HUDEP-2 (cell line): Measurements from ENCODE around the gene STIMATE.
A peak's percentile ranks its signal among the peaks of the same experiment; 100 is the strongest.

ENCODE experiments used
- DNase-seq, 76 experiments: peaks; one replicate each; lab custom pipeline; 2025; ENCODE audit not compliant: unreplicated experiment in 76 of 76; lab: John Stamatoyannopoulos, UW

Gene STIMATE

DNA sequence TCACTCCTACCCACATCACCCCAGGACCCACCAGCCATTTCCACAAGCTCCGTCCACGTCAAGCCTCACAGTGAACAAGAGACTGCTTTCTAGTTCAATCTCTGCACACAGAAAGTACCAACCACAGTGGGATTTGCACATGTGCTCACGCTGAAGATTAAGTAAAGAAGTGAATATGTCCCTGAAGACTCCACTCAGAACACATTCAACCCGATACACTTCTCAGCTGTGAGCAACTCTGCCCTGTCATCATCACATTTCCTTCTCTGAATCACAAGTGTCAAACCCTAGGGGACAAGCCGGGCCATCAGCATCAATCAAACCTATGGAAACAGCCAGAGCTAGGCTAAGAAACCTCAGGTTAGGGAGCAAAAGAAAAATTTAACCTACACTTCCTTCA, 1.9 kb downstream of the STIMATE start:
- DNase-seq, result no peak

DNA sequence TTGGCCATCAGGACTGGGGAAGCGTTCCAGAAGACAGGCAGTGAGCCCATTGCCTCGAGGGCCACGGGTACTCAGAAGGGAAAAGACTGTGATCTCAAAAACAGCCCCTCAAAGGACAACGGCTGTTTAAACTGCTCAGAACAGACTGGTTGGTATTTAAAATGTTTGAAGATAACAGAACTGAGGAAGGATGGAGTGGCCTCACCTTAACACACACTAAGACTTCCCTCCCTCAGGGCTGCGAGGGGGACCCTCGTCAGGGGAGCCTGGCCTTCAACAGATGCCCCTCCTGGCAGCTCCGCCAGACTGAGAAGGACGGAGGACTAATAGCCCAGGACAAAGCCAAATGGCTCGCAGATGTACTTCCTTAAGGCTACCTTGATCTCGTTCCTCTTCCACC, 2.6 kb downstream of the STIMATE start:
- DNase-seq, result no peak

DNA sequence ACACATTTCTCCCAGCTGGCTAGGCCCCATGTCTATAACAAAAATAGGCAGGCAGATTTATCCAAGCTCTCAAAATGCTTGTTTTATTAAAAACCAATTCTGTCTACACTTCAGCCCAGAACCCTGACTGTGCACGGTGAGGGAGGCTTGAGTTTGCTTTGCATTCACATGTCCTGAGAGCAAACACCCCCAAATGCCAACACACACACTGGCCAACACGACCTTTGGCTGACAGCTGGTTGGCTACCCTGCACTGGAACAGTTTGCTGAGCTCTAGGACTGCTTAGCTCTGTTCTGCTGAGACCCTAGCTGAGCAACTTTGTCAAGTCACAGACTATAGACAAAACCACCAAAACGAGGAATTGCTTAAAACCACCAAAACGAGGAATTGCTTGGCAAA, 3.6 kb downstream of the STIMATE start:
- no peak for DNase-seq

DNA sequence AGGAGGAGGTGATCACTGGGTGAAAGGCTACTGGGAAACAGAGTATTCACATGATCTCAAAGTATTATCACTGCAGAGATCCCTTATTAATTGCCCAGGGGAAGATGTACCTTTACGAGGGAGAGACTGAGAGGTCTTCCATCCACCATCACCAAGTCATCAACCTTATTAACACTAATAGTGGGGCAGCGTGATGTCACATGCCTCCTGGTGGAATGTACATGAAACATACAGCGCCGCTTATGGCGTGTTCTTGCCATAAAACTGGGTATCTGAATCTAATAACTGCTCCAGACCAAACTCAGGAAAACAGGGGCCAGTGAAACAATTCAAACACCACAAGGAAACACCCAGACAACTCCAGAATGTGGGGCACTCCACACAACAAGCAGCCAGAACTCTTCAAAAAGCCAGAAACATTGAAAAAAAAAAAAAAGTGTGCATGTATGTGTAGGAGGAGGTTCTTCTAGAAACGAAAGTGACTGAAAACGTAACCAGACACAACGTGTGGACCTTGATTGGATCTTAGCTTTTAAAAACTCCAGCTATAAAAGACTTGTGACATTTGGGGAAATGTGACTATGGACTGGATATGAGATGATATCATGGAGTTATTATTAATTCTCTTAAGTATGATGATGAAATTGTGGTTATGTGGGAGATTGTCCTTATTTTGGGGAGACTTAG, 4.6 kb downstream of the STIMATE start:
- DNase-seq, result no peak

DNA sequence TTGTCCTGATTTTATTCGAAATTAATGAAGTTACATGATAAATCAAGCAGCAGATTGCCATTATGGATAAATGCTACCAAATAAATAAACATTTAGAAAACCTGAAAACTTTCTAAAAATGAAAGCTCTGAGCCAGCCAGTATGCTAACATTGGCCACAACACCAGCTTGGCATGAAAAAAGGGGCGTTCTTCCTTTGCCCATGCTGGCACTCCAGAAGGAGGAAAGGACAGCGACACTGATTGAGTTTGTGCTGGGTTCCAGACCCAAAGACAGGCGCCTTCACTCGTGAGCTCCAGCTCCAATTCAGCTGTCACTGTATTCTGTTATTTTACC, 5.1 kb downstream of the STIMATE start:
- DNase-seq, result no peak

DNA sequence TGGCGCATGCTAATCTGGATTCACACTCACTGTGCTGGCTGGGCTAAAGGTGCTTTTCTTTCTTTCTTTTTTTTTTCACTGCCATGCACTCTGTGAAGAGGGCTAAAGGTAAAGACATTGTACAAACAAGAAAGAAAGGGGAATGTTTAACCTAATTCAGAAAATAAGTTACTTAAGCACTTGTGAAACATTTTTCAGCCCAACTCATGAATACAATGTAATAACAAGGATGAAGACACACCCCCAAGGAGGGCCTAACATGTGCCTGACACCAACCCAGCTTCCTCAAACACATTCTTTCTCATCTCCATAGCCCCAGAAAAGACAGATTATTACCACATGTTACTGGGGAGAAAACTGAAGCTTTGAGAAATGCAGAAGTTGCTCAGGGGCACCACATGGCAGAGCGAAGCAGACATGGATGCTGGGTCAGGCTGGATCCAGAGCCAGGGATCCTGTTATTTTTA, 5.7 kb downstream of the STIMATE start:
- DNase-seq, result no peak

DNA sequence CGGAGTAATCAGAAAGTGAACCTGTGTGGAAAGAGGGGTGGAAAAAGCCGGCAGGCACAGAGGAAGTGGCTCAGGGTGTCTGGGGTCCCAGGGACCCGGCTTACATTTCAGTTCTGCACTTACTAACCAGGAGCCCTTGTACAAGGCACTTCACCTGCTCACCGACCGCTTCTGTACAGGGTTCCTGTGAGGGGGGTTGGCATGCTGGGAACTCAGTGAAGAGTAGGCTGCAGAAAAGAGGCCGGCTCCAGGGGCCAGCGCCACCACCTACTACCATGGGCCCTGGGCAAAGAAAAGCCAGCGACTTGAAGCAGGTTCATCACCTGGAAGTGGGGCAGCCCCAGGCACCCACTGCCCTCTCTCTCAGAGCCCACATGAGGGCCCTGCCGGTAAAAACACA, 6.2 kb downstream of the STIMATE start:
- DNase-seq, result no peak

DNA sequence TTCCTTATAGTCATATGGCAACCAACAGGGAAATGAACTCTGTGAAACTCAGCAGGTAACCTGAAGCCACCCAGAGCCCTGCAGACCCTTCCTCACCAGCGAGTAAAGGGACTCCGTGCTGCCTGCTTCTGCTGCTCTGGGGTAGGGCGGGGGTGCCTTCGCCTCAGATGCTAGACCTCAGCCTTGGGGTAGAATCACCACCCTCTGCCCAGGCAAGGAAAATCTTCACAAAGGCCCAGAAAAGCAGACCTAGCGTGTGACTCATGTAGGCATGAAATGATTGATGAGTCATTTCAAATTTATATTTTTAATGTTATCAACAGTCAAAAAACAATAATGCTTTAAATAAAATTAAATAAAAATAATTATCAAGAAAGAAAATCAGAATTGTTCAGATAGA, 6.6 kb downstream of the STIMATE start:
- no peak for DNase-seq

DNA sequence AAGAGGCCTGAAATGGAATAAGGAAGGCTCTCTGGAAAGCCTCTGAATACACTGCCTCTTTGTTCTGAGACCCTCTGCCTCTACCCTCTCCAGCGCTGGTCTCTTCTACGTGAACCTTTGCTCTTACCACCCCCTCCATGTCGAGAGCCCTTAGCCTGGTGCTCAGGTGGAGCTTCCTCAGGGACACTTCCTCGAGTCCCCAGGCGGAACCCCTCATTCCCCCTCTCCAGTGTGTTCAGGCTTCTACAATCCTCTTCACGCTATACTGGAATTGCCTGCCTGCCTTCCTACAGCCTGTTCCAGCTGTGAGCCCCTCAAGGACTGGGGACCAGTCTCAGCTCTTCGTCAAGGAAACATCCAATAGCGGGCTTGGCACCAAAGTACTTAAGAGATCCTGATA, 7.4 kb downstream of the STIMATE start:
- no peak for DNase-seq

DNA sequence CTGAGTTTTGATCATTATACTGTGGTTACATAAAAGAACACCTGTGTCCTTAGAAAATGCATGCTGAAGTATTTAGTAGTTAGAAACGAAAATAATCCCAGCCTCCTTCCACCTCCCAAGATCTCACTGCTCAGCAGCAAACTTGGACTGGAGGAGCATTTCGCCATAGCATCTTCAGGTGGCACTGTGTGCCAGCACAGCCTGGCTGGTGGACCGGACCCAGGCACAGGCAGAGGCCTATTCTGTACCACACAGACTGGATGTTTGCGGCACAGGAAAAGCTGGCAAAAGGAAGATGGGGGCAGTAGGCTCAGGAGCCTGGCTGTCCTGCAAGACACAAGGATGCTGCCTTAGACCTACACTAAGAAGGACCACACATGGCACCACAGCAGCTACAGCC, 10.2 kb downstream of the STIMATE start:
- no peak for DNase-seq

DNA sequence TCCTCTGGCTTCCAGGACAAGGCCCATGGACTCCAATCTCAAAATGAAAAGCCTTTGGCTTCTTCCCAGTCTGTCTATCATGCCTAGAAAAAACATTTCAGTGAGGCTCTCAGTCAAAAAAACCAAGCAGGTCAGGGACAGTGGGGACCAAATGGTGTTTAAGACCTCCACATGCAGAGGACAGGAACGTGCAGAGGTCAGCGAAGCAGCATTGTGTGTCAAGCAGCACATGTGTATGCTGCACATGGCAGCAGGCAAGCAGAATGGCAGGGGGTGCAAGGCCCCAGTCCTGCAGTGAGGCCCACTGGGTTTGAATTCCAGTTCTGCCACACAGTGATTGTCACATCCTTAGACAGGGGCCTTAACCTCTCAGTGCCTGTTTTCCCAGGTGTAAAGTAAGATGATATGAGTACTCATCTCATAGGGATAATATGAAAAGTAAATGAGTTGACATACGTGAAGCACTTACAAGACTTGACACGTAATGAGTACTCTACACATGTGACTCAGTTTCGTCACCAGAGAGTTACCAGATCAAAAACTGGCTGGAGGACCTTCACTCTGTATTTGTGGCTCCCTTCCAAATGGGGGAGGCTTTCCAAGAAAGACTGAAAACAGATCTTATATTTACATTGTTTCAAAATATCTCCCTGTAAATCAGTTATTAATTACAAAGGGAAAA, 11.2 kb downstream of the STIMATE start:
- DNase-seq, result no peak

DNA sequence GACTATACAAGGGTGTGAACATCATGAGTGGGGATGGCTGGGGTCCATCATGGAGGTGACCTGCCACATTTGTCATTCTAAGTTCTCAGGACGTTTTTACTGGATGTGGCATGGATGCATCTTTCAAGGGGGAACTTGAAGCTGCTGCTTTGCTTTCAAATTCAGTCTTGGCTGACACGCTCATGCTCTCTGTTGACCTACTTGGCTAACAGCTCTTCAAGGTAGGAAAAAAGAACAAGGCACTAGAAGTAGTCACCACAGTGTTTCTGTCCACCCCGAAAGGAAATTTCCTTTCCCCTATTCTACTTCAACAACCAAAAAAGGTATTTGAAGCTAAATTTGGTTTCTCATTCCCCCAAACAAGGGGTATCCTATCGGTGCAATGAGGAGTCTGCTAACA, 15.0 kb downstream of the STIMATE start:
- no peak for DNase-seq

DNA sequence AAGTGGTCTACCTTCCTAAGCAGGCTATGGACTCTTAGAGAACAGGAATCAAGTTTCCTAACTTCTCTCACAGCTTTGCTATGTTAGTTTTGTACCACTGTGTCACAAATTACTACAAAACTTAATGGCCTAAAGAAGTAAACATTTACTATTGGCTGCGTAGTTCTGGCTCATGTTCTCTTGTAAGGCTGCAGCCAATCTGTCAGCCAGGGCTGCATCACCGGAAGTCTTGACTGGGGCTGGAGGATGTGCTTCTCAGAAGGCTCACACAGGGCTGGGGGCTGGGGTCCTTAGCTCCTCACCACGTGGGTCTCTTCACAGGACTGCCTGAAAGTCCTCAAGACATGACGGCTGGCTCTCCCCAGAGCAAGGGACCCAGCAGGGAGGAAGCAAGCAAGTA, 15.5 kb downstream of the STIMATE start:
- DNase-seq, result no peak

DNA sequence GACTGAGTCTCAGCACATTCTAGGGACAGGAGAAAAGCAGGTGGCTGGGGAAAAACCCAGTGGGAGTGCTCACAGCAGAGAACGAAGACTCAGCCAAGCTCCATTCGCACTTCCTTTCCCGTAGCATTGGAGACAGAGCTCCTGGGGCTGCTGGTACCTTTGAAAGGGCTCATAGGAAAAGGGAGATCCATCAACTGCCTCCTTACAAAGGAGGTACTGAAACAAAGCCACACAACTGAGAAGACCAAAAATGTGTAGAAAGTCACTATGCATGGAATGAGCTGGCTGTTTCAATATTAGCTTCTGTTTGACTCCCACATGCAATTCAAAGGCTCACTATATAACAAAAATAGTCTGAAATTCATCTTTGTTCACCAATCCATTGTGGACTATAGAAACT, 16.9 kb downstream of the STIMATE start:
- DNase-seq, result no peak

DNA sequence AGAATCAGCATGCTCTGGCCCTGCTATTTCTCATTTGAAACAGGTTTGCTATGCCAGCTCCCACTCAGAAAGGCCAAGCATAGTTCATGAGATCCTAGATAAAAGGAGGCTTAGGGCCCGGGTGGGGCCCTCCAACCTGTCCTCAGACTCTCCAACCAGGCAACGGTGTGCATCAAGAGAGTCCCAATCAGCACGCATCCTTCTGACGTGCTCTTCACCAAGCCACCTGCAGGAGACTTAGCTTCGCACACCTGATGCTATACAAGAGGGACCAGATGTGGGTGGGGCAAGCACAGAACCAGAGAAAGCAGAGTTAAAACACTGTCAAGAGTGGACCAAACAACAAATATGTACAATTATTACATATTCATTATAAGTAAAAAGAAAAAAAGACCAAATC, 17.3 kb downstream of the STIMATE start:
- DNase-seq, result peak in 1 of 76 experiments; percentile 4

DNA sequence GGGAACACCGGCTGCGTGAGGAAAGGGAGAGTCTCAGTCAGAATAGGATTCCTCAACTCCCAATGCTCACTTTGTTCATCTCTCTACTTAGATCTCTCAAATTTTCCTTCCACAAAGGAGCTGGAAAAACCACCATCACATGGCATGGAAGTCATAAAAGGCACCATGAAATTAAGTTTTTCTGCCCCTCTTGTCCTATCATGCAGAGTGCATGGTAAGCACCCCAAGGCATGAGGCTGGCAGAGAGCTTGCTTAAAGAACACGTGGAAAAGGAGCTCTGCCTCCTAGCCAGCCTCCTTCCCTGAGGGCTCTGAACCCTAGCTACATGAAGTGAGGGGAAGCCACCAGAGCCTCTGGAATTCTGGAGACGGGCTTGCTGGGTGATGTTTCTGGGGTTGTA, 17.8 kb downstream of the STIMATE start:
- DNase-seq, result no peak

DNA sequence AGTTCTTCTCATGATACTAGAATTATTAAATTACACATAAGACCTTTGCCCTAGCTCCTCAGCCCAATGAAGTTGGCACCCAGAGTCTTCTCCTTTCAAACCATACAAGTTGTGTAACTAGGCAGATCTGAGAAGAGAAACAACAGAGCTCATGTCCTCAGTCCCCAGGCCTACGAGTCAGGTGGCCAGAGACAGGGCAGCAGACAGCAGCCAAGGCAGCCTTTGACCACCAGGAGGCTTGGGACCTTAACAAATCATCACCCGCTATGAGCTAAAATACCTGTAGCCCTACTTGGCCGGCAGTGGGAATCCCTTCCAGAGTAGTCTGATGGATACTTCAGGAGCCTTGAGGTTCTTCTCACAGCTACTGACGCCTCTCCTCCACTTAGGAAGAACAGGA, 18.3 kb downstream of the STIMATE start:
- no peak for DNase-seq

DNA sequence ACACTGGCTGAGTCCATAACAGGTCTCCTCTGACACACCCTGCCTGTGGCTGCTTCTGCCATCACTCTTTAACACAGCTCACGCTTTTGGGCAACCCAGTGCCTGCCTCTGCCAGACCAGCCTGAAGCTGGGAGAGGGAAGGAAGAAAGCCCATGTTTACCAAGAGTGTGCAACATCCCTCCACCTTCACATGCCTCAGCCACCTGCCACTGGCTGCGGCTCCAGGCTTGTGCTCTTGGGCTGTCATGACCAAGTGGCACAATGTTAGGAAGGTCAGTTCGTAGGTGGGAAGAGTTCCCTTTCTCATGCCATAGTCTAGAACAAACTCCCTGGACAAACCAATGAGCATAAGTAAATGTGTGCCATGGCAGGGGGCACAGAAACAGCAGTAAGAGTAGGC, 20.3 kb downstream of the STIMATE start:
- no peak for DNase-seq

DNA sequence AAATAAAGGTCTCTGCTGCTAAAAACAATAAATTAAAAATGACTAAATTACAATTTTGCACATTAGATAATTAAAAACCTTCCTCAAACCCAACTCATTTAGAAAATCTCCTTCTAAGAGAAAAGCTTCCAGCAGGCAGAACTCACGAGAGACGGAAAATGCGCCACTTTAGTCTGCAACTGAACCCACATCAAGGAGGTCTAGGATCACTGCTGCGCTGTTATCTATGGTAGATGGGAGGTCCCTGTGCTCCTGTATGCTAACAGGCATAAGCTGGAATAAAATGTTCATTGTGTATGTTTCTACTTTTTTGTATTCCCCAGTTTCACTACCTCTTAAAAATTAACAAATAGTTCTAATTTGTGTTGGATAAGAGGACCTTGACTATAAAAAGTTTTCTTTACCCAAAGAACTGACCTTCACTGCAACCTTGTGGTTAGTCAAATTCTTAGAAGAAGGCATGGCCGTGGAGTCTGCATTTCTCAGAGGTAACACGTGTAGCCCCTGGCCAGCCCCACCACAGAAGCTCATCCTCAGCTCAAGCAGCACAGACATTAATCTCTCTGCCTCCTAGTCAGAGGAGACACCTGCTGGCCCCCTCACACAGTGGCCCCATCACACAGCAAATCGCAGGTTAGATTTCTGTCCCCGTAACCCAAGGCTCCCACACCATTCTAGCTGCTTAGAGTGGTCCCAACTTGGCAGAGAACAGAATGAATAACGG, 22.3 kb downstream of the STIMATE start:
- no peak for DNase-seq

DNA sequence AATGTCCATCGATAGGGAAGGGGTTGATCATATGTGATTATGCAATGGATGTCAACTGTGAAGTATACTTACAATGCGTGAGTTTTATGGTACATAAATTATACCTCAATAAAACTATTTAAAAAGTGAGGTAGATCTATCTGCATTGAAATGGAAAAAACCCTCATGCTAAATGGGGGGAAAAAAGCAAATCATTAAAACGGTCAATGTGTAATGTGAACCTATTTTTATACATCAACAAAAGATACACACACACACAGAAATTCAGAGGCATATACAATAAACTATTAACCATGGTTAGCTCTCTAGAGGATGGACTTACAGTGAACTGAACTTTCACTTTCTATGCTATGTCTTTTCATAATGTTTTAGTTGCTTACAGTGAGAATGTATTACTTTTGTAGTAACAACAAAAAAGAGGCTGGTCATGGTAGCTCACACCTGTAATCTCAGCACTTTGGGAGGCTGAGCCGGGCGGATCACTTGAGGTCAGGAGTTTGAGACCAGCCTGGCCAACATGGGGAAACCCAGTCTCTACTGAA, 23.1 kb downstream of the STIMATE start:
- DNase-seq, result no peak

DNA sequence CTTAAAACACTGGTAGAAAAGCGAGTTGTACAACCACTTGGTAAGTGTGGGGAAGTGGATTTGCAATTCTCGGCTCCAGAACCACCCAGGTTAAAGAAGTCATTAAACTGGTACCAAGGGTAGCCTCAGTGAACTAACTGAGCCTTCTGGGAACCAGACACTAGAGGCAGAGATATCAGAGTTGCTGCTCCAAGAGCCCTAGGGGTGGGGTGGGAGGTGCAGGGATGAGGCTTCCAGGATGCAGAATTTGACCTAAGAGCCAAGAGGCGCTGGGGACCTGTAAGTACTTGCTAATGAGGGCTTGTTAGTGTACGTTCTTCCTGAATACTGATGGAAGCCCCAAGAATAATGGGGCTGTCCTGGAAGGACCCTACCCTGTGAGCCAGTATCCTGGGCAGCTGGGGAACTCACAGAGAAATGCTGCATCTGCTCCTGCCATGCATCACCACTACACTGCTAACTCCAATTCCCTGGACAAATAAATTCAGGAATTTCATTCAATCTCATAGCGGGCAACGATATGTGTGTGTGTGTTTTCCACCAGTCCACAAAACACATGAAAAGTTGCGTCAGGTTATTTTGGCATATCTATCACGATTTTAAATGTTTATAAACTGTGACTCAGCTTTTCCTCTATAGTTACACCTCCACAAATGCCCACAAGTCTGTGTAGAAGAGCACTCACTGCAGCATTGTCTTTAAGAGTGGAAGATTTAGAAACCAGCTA, 23.8 kb downstream of the STIMATE start:
- DNase-seq, result no peak
